GM12878 (cell line): ENCODE data around the gene CFAP20. TPM values are rescaled to one million over a fixed set of nuclear protein-coding genes. Genes with fewer than 3 reads are reported as not detected.
A peak's percentile ranks its signal among the peaks of the same experiment; 100 is the strongest.

Experiments used
- ASH2L ChIP-seq: fragments of 300-600, 200-600 bp; sonication (generic); IDR thresholded peaks from 2 replicates; pipeline ENCODE4 v1.6.1; 2017; ENCODE audit warnings: low read depth, mild to moderate bottlenecking, borderline replicate concordance
- BCLAF1 ChIP-seq: fragments of 450-650 bp; IDR thresholded peaks from 2 replicates; pipeline ENCODE4 v1.6.1; 2017; ENCODE audit warnings: antibody characterized with exemption, mild to moderate bottlenecking, moderate library complexity
- CBX3 ChIP-seq: fragments of 200-600 bp; sonication (generic); IDR thresholded peaks from 2 replicates; pipeline ENCODE4 v1.6.1; 2016; ENCODE audit warnings: low read depth, borderline replicate concordance
- FOS ChIP-seq: IDR thresholded peaks from 3 replicates; pipeline ENCODE4 v1.6.1; 2011; ENCODE audit warnings: borderline replicate concordance; ENCODE audit not compliant: insufficient read length; ENCODE audit errors: extremely low read depth
- FOXK2 ChIP-seq: fragments of 450-650 bp; IDR thresholded peaks from 2 replicates; pipeline ENCODE4 v1.6.1; 2017; ENCODE audit warnings: mild to moderate bottlenecking, moderate library complexity
- JUNB ChIP-seq: IDR thresholded peaks from 2 replicates; pipeline ENCODE4 v1.6.1; 2016; ENCODE audit warnings: antibody characterized with exemption, mild to moderate bottlenecking
- JUND ChIP-seq: IDR thresholded peaks from 2 replicates; pipeline ENCODE4 v1.6.1; 2012; ENCODE audit warnings: low read depth, mild to moderate bottlenecking, low read length, improper control_type of control experiment, moderate library complexity
- KDM1A ChIP-seq: fragments of 200-600 bp; sonication (generic); IDR thresholded peaks from 2 replicates; pipeline ENCODE4 v1.6.1; 2016; ENCODE audit warnings: borderline replicate concordance
- MAX ChIP-seq: IDR thresholded peaks from 2 replicates; pipeline ENCODE4 v1.6.1; 2012; ENCODE audit warnings: low read depth, low read length, improper control_type of control experiment
- MTA3 ChIP-seq: IDR thresholded peaks from 2 replicates; pipeline ENCODE4 v1.6.1; 2012; ENCODE audit warnings: low read length, inconsistent platforms, borderline replicate concordance
- MYB ChIP-seq: fragments of 150-350 bp; IDR thresholded peaks from 2 replicates; pipeline ENCODE4 v1.6.1; 2014; ENCODE audit warnings: mild to moderate bottlenecking, low read depth, low read length, borderline replicate concordance
- POLR2AphosphoS2 ChIP-seq: IDR thresholded peaks from 2 replicates; pipeline ENCODE4 v1.6.1; 2011; ENCODE audit warnings: low read depth, mild to moderate bottlenecking, low read length, improper control_type of control experiment, moderate library complexity
- TCF7 ChIP-seq: IDR thresholded peaks from 2 replicates; pipeline ENCODE4 v1.6.1; 2014; ENCODE audit warnings: antibody characterized with exemption, borderline replicate concordance
- ZBED1 ChIP-seq: IDR thresholded peaks from 2 replicates; pipeline ENCODE4 v1.6.1; 2016; ENCODE audit warnings: borderline replicate concordance
- polyA plus RNA-seq, 11 experiments: library from polyadenylated mRNA; depleted of rRNA in 4 of 11; unstranded in 6 of 11; stranded (reverse) in 5 of 11; fragments of >200 nt; fragmentation: Nextera tagmentation in 4 of 11; fragmentation: Illumina TruSeq in 1 of 11; extraction: Ambion mirVana in 4 of 11; extraction: Trizol in 1 of 11; gene quantifications; 1 replicate in 1 of 11; 2 replicates in 10 of 11; pipeline versions ENCODE4 v1.2.1 to v1.2.3, GENCODE V29; 2011 to 2016; ENCODE audit warnings: inconsistent platforms in 2 of 11, missing spikeins in 2 of 11, low read depth in 1 of 11
- total RNA-seq, 4 experiments: library from RNA; depleted of rRNA in 3 of 4; stranded (reverse); fragments of >200 nt in 3 of 4; fragmentation: Illumina TruSeq in 1 of 4; extraction: Trizol in 1 of 4; gene quantifications; 2 replicates each; pipeline versions ENCODE4 v1.2.1 to v1.2.3, GENCODE V29; 2013 to 2021
- TF ChIP-seq, protein P1 (sequence below): IDR thresholded peaks from 2 replicates; pipeline ENCODE4 v1.6.1; 2012; ENCODE audit warnings: improper control_type of control experiment, low read depth, low read length; ENCODE audit not compliant: insufficient replicate concordance
- TF ChIP-seq, protein P2 (sequence below): fragments of 450-650 bp; IDR thresholded peaks from 2 replicates; pipeline ENCODE4 v1.6.1; 2017; ENCODE audit warnings: mild to moderate bottlenecking, moderate library complexity

CFAP20 gene
- total and polyA plus RNA-seq, 10 of the 15 experiments (the other 5 are each of a cell fraction or from before 2014, with no cell fraction given): 10.9 to 61.7 (median 46.2) TPM

DNA sequence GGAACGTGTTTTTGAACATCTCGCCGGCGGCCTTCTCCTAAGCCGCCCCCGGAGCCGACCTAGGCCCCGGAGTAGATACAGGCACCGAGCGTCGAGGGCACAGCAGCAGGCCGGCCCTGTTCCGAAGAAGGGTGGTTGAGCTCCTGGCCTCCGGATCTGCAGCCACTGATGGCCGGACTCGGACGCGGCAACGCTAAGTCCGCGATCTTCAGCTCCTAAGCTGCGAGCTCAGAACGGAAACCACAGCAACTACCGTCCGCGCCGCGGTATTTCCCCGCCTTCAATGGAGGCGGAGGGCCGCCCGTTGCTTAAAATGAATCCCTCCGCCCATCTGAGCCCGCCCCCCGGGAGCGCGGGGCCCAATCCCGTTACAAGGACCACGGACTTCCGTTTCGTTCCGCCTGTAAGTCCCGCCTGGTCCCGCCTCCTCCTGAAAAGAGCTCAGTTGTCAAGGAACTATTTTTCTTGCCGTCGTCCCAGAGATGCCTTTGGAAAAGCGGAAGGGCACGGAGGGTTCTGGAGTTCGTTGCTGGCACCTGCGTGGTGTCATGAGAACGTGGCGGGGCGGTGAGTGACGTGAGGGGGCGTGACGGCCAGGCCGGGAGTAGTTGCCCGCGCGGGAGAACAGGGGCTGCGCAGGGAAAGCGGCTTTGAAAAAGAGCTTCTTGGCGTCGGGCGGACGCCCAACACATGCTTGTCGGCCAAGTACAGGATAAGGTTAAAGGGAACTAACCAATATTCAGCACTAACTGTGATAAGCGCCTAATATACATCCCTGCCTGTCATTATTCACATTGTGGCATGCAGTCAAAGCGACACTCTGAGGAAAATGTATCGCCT, at the start of gene CFAP20 (continued):
- TF ChIP-seq MAX: no peak; the same call in 1 of the 2 replicates
- no peak for TF ChIP-seq CBX3
- TF ChIP-seq, protein P1, sequence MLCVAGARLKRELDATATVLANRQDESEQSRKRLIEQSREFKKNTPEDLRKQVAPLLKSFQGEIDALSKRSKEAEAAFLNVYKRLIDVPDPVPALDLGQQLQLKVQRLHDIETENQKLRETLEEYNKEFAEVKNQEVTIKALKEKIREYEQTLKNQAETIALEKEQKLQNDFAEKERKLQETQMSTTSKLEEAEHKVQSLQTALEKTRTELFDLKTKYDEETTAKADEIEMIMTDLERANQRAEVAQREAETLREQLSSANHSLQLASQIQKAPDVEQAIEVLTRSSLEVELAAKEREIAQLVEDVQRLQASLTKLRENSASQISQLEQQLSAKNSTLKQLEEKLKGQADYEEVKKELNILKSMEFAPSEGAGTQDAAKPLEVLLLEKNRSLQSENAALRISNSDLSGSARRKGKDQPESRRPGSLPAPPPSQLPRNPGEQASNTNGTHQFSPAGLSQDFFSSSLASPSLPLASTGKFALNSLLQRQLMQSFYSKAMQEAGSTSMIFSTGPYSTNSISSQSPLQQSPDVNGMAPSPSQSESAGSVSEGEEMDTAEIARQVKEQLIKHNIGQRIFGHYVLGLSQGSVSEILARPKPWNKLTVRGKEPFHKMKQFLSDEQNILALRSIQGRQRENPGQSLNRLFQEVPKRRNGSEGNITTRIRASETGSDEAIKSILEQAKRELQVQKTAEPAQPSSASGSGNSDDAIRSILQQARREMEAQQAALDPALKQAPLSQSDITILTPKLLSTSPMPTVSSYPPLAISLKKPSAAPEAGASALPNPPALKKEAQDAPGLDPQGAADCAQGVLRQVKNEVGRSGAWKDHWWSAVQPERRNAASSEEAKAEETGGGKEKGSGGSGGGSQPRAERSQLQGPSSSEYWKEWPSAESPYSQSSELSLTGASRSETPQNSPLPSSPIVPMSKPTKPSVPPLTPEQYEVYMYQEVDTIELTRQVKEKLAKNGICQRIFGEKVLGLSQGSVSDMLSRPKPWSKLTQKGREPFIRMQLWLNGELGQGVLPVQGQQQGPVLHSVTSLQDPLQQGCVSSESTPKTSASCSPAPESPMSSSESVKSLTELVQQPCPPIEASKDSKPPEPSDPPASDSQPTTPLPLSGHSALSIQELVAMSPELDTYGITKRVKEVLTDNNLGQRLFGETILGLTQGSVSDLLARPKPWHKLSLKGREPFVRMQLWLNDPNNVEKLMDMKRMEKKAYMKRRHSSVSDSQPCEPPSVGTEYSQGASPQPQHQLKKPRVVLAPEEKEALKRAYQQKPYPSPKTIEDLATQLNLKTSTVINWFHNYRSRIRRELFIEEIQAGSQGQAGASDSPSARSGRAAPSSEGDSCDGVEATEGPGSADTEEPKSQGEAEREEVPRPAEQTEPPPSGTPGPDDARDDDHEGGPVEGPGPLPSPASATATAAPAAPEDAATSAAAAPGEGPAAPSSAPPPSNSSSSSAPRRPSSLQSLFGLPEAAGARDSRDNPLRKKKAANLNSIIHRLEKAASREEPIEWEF: no peak
- TF ChIP-seq, protein P2, sequence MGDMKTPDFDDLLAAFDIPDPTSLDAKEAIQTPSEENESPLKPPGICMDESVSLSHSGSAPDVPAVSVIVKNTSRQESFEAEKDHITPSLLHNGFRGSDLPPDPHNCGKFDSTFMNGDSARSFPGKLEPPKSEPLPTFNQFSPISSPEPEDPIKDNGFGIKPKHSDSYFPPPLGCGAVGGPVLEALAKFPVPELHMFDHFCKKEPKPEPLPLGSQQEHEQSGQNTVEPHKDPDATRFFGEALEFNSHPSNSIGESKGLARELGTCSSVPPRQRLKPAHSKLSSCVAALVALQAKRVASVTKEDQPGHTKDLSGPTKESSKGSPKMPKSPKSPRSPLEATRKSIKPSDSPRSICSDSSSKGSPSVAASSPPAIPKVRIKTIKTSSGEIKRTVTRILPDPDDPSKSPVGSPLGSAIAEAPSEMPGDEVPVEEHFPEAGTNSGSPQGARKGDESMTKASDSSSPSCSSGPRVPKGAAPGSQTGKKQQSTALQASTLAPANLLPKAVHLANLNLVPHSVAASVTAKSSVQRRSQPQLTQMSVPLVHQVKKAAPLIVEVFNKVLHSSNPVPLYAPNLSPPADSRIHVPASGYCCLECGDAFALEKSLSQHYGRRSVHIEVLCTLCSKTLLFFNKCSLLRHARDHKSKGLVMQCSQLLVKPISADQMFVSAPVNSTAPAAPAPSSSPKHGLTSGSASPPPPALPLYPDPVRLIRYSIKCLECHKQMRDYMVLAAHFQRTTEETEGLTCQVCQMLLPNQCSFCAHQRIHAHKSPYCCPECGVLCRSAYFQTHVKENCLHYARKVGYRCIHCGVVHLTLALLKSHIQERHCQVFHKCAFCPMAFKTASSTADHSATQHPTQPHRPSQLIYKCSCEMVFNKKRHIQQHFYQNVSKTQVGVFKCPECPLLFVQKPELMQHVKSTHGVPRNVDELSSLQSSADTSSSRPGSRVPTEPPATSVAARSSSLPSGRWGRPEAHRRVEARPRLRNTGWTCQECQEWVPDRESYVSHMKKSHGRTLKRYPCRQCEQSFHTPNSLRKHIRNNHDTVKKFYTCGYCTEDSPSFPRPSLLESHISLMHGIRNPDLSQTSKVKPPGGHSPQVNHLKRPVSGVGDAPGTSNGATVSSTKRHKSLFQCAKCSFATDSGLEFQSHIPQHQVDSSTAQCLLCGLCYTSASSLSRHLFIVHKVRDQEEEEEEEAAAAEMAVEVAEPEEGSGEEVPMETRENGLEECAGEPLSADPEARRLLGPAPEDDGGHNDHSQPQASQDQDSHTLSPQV: no peak
- no peak for TF ChIP-seq BCLAF1
- TF ChIP-seq FOXK2: peak; percentile 62
- TF ChIP-seq POLR2AphosphoS2: peak; percentile 58; the same call in 1 of the 2 replicates
- no peak for TF ChIP-seq ZBED1
- TF ChIP-seq MYB: 0 out of 2 replicates have a peak, but pooled peaks have one; percentile 37
- no peak for TF ChIP-seq MTA3
- no peak; the same call in 1 of the 2 replicates for TF ChIP-seq JUNB
- TF ChIP-seq FOS: no peak
- no peak for TF ChIP-seq JUND
- TF ChIP-seq TCF7: peak; percentile 55; the same call in 1 of the 2 replicates
- no peak for TF ChIP-seq KDM1A
- peak; percentile 45; the same call in 1 of the 2 replicates for TF ChIP-seq ASH2L
